Fibroblast of the aortic adventitia (primary cell): ENCODE data around the gene BIN1. TPM values are rescaled to one million over a fixed set of nuclear protein-coding genes. Genes with fewer than 3 reads are reported as not detected.

Experiments
- DNase-seq: peaks from one replicate; pipeline ENCODE4 v3.0.0-alpha.2; 2010; ENCODE audit warnings: low read depth
- H3K4me3 ChIP-seq: 2 replicates; pipeline ENCODE4 v1.5.1; 2011; ENCODE audit warnings: low read depth, mild to moderate bottlenecking, control low read depth, low read length, moderate library complexity
- total RNA-seq: library from RNA; depleted of rRNA; stranded (reverse); fragments of >200 nt; gene quantifications from 2 replicates; pipeline ENCODE4 v1.2.3, GENCODE V29; 2012; ENCODE audit warnings: low replicate concordance
- TF ChIP-seq, protein P1 (sequence below): IDR thresholded peaks from 2 replicates; pipeline ENCODE4 v1.5.1; 2011; ENCODE audit warnings: mild to moderate bottlenecking, low read length, control low read depth, inconsistent platforms; ENCODE audit not compliant: insufficient read depth

BIN1 gene
- total RNA-seq, 1 donor: 68.7 TPM

DNA sequence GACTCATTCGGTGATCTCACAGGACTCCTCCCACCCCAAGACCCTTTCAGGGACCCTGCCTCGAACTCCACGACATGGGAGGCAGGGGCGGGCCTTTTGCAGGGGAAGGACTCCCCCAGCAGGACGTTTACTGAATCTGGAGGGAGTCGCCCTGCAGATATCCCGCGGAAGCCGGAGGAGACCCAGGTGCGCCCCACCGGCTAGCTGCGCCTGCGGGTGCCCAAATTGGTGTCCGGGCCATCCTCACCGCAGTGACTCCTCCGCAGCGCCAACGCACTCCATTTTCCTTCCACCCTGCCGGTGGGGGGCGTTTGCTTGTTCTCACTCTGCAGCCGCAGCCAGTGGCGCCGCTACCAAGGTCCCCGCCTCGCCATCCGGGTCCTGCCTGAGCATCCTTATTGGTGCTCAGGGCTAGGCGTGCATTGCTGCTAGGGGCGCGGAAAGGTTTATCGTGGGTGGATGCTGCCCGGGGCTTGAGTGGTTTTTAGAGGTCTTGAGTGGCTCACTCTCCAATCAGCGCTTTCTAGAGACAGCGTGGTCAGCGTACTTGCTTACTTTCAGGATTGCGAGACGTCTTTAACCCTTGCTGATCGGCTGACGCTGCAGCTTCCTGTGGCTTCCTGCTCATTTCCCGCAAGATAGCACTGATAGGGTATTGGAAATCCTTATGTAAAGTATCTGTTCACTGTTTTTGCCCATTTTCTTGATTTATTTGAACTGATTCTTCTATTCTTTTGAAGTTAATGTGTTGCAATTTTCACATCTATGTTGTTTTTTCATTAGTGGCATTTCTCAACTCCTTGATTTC is 81.4 kb downstream of the BIN1 start:
- peak; percentile 70 for DNase-seq
- TF ChIP-seq, protein P1, sequence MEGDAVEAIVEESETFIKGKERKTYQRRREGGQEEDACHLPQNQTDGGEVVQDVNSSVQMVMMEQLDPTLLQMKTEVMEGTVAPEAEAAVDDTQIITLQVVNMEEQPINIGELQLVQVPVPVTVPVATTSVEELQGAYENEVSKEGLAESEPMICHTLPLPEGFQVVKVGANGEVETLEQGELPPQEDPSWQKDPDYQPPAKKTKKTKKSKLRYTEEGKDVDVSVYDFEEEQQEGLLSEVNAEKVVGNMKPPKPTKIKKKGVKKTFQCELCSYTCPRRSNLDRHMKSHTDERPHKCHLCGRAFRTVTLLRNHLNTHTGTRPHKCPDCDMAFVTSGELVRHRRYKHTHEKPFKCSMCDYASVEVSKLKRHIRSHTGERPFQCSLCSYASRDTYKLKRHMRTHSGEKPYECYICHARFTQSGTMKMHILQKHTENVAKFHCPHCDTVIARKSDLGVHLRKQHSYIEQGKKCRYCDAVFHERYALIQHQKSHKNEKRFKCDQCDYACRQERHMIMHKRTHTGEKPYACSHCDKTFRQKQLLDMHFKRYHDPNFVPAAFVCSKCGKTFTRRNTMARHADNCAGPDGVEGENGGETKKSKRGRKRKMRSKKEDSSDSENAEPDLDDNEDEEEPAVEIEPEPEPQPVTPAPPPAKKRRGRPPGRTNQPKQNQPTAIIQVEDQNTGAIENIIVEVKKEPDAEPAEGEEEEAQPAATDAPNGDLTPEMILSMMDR: peak; percentile 35
- H3K4me3 ChIP-seq: peak overlapping the region; percentile 66

DNA sequence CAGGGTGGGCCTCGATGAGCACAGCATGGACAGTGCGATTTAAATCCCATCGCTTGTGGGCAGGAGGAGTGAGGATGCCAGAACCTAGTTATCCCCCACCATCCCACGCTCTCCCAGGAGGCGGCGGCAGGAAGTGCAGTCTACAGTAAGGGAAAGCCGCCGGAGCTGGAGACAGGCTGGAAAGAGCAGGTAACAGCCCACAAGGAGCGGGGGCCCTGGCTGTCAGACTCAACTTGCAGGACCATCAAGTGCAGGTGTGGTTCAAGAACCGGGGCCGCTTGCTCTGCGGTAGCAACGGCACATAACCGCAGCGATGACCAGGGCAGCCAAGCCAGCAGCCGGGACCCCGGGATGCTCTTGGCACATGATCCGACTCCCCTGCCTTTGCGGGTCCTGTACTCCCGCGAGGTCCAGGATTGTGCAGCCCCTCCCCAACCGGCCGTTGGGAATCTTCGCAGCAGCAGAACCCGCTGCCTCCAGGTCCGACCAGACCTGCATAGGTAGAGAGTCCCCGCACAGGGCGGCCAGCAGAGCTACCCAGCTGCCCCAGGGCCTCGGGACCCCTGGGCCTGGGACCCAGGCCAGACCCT is 82.1 kb downstream of the BIN1 start:
- TF ChIP-seq, protein P1: peak; percentile 53
- no peak for DNase-seq
- H3K4me3 ChIP-seq: peak overlapping the region; percentile 66

DNA sequence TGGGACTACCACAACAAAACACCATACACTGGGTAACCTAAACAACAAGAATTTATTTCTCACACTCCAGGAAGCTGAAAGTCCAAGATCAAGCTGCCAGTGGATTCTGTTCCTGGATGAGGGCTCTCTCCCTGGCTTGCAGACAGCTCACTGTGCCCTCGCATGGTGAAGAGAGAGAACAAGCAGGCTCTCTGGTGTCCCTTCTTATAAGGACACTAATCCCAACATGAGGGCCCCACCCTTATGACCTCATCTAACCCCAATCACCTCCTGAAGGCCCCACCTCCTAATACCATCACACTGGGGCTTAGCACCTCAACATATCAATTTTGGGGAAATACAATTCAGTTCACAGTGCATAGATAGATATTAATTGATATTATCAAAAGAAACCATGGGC is 83.5 kb downstream of the BIN1 start:
- TF ChIP-seq, protein P1: no peak
- H3K4me3 ChIP-seq: no peak overlapping the region
- DNase-seq: no peak

DNA sequence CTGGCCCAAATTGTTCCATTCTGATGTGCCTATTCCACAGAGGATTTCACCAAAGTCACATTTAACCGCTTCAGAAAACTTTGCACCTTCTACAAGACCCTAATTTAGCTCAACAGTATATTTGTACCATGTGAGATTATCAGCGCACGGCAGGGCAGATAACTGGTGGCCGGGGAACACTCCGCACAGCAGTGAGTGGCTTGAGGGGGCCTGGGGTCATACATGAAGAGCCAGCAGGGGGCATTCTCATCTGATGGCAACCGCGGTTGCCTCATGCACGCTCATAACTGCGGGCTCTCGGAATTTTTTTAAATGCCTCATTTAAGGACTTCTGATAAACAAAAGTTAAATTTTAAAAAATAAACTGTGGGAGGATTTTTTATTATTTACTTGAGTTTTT is 84.1 kb downstream of the BIN1 start:
- DNase-seq: no peak

DNA sequence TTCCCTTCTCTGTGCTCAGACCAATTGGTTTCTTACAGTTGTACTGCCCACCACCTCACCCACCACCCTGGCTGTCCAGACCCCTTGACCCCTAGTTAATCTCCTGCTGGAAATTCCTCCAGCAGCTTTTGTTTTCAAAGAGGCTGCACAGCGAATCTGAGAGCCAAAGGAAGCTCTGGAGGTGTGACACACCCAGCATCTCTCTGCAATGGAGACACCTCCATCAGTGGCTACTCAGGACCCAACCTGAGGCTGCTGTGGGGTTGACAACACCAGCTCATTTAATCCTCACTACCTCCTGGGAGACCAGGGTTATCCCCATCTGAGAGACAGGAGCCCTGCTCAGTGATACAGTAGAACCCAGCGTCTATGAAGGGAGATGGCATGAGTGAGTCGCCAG is 86.4 kb downstream of the BIN1 start:
- TF ChIP-seq, protein P1: no peak
- no peak for DNase-seq
- H3K4me3 ChIP-seq: no peak overlapping the region

More for the DNA sequence above, 84.1 kb downstream of the BIN1 start:
- H3K4me3 ChIP-seq: no peak overlapping the region
- TF ChIP-seq, protein P1: no peak

DNA sequence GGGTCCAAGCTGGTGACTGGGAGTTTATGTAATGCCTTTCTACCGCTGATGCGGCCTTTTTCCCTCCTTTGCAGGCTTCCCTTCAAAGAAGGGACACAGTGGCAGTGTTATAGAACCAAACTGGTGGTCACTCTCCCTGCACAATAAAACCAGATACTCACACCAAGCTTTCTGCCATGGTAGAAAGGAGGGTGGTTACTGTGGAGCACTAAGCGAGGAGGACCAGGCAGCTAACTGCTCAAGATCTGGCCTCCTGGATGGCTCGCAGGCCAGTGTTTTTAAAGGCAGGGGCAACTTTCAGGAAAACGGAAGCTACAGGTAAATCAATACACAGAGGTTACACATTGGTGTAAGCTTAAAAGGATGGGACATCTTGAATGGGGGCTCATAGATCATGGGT is 89.4 kb downstream of the BIN1 start:
- TF ChIP-seq, protein P1: no peak
- H3K4me3 ChIP-seq: no peak overlapping the region
- no peak for DNase-seq
